HG03135 (cell line): ENCODE data around the gene MOV10L1.
"Not testable (repeated sequence)": the region's sequence is repeated elsewhere in the genome, so short reads cannot be mapped to it uniquely, and the experiment has no call there.

ENCODE experiments used
- ATAC-seq: cut with Tn5 transposase; IDR thresholded peaks from one replicate; pipeline ENCODE4 v1.9.1; 2021; ENCODE audit warnings: mild to moderate bottlenecking, moderate library complexity; ENCODE audit not compliant: unreplicated experiment

MOV10L1 gene

DNA sequence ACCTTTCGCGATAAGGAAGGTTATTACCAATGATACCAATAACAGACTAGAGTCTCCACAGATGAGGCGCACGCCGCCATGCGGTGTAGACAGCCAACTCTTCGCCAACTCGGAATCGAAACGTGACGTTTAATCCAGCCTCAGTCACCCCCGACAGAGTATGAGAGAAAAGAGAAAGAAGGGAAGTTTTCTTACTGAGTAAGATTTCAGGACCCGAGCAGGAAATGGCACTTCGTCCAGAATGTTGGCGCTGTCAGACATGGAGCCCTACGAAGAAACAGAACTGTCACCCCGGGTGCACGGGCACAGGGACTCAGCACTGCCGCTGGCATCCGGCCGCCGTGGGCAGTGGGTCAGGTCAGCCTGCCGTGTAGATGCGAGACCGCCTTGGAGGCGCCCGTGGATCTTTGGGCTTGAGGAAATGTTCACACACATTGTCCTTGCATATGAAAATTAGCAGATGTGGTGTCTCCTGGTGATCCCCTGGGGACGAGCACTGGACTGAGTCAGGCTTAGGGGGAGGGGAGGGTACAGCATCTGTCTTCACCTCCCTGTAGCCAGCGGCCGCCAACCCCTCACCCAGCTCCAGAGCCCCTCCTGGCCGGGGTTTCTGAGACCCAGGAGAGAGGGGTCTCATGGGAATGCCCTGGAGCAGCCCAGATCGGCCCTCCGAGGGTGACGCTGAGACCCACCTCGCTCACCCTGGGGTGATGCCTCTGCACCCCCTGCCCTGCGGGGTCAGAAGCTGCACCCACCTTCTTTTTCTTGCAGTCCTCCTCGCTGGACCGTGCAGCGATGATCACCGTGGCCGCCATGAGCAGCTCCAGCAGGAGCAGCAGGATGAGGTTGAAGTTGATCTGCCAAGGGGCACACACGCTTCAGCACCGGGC is 12.9 kb upstream of the MOV10L1 start:
- no peak for ATAC-seq

DNA sequence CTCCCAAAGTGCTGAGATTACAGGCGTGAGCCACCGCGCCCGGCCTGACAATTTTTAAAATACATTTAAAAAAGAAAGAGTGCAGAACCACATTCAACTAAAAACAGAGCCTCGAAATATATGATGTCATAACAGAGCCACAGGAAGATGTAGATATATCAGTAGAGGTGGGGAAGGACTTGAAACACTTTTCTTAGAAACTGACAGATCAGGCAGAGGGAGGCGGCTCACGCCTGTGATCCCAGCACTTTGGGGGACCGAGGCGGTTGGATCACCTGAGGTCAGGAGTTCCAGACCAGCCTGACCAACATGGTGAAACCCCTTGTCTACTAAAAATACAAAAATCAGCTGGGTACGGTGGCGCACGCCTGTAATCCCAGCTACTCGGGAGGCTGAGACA is 11.6 kb upstream of the MOV10L1 start:
- no peak for ATAC-seq

DNA sequence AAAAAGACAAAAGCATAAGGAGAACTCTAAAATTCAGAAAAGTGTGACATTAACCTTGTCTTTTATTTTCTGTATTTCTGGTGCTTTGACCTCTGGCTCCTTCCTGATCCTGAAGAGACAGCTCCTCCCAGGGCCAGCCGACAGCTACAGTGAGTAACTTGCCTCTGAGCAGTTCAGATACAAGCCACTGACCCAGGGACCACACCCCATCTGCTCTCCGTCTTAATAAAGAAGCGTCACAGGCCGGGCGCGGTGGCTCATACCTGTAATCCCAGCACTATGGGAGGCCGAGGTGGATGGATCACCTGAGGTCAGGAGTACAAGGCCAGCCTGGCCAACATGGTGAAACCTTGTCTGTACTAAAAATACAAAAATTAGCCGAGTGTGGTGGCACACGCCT is 11.0 kb upstream of the MOV10L1 start:
- ATAC-seq: no peak

DNA sequence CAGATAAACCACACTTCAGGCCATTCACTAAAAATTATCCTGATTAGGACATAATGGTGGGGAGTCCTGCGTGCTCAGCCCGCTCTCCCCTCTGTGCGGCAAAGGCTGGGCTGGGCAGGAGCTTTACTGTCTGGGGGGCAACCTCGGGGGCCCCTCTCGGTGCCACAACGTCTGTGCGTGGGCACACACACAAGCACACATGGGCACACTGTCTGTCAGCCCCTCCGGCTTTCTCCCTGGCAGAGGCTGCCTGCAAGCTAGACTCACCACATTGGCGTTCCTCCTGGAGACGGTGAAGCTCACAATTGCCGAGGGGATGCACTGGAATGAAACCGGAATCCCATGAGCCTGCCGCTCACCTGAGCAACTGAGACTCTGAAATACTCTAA is 9.7 kb upstream of the MOV10L1 start:
- ATAC-seq: no peak

GRCh38 chr22:50081426-50082196 is 8.2 kb upstream of the MOV10L1 start:
- no peak for ATAC-seq

GRCh38 chr22:50082197-50082715 is 7.5 kb upstream of the MOV10L1 start:
- ATAC-seq: no peak

GRCh38 chr22:50082961-50083461 is 6.8 kb upstream of the MOV10L1 start:
- ATAC-seq: no peak

DNA sequence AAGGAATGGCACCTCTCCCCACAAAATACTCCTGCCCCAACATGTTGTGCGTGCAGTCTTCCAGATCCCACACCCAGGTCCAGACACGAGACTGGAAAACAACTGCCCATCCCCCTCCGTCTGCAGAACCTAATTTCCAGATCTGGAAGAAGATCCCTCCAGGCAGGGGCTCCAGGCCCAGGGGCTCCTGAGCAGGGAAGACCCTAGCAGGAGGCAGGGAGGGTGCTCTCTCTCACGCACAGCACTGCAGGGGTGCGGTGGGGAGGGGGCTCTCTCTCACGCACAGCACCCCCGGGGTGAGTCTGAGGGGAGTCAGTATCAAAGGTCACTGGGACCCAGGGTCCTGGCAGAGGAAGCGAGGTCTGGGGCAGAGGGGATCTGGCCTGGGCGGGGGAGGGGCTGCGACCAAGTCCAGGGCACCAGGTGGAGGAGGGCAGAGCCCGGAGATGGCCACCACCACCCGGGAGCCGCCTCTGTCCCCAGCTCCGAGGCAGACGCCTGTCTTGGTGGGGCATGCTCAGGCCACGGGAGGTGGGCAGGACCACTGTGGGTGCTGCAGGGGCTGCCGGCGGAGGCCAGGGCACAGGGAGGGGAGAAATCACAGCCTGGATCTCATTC is 6.2 kb upstream of the MOV10L1 start:
- ATAC-seq: no peak

GRCh38 chr22:50084080-50084477 is 5.7 kb upstream of the MOV10L1 start:
- ATAC-seq: no peak

DNA sequence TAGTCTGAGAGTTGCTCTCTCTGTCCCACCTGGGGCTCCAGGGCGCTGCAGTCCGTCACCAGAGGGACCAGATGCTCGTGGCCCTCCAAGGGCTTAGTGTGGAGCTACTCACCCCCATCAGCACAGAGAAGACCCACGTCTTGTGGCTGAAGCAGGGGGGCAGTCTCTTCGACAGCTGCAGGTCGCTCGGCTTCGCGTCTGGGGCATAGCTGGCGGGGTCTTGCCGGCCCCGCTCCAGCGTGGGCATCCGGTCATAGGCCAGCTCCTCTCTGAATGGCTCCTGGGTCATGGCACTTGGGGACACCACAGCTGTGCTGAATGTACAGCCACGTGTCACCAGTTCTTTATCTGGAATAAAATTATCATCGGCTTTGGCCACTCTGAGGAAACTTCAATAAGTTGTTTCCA is 5.2 kb upstream of the MOV10L1 start:
- ATAC-seq: no peak

GRCh38 chr22:50085211-50085972 is 4.4 kb upstream of the MOV10L1 start, which contains the start of gene MLC1:
Gene MLC1, minus strand, starts transcription at chr22:50085426. Its CDS starts 524 bp downstream, at chr22:50084902.
- no peak for ATAC-seq

GRCh38 chr22:50086526-50086925 is 3.3 kb upstream of the MOV10L1 start:
- ATAC-seq: no peak

GRCh38 chr22:50086975-50087374 is 2.8 kb upstream of the MOV10L1 start:
- not testable (repeated sequence) for ATAC-seq

- no peak for ATAC-seq
Measured at GRCh38 chr22:50087646-50088045, 2.2 kb upstream of the MOV10L1 start.

GRCh38 chr22:50088096-50088495 is 1.7 kb upstream of the MOV10L1 start:
- ATAC-seq: no peak

GRCh38 chr22:50089231-50089630 is 575 bp upstream of the MOV10L1 start:
- ATAC-seq: no peak

DNA sequence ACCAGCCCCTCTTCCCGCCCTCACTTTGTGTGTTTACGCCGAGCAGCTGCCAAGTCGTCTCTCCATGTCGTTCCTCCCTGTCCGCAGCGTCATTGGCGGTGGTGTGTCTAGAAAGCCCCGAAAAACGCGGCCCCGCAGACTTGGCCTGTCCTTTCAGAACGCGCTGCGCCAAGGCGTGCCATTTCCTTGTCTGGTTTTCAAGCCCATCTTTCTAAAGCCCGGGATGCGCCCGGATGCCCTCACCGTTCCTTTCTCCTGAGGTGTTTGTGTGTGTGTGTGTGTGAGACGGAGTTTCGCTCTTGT is 557 bp downstream of the MOV10L1 start:
- ATAC-seq: no peak

GRCh38 chr22:50091092-50091768 is 1.4 kb downstream of the MOV10L1 start:
- no peak for ATAC-seq

GRCh38 chr22:50092342-50092741 is 2.5 kb downstream of the MOV10L1 start:
- ATAC-seq: no peak

- no peak for ATAC-seq
Measured at GRCh38 chr22:50098052-50098451, 8.2 kb downstream of the MOV10L1 start.
